ENCODE results near the gene ZNF135.

DNA sequence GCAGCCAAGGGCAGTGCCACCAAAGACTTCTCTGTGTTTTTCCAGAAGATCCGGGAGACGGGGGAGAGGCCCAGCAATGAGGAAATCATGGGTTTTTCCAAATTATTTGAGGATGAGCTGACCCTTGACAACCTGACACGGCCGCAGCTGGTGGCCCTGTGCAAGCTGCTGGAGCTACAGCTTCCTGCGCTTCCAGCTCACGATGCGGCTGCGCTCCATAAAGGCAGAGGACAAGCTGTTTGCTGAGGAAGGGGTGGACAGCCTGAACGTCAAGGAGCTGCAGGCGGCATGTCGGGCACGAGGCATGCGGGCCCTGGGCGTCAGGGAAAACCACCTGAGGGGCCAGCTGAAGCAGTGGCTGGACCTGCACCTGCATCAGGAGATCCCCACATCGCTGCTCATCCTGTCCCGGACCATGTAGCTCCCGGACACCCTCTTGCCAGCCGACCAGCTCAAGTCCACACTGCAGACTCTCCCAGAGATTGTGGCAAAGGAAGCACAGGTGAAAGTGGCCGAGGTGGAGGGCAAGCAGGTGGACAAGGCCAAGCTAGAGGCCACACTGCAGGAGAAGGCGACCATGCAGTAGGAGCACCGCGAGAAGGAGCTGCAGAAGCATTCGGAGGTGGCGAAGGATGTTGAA, 13.6 kb upstream of the ZNF135 start:
- TF ChIP-seq, protein P1, sequence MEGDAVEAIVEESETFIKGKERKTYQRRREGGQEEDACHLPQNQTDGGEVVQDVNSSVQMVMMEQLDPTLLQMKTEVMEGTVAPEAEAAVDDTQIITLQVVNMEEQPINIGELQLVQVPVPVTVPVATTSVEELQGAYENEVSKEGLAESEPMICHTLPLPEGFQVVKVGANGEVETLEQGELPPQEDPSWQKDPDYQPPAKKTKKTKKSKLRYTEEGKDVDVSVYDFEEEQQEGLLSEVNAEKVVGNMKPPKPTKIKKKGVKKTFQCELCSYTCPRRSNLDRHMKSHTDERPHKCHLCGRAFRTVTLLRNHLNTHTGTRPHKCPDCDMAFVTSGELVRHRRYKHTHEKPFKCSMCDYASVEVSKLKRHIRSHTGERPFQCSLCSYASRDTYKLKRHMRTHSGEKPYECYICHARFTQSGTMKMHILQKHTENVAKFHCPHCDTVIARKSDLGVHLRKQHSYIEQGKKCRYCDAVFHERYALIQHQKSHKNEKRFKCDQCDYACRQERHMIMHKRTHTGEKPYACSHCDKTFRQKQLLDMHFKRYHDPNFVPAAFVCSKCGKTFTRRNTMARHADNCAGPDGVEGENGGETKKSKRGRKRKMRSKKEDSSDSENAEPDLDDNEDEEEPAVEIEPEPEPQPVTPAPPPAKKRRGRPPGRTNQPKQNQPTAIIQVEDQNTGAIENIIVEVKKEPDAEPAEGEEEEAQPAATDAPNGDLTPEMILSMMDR (conservative IDR thresholded peaks at IDR 0.05; ENCODE audit: low read depth, low read length) = no peak
- TF ChIP-seq FOS (IDR thresholded peaks at IDR 0.05; ENCODE audit: low read depth, low read length) (no peak), POLR2A (IDR thresholded peaks at IDR 0.05; ENCODE audit: low read depth, low read length) (no peak), CEBPB (IDR thresholded peaks at IDR 0.05; ENCODE audit: low read depth, low read length) (no peak), SMC3 (IDR thresholded peaks at IDR 0.05; ENCODE audit: low read depth, low read length) (no peak), RFX5 (IDR thresholded peaks at IDR 0.05; ENCODE audit: low read depth, low read length) (no peak), BHLHE40 (IDR thresholded peaks at IDR 0.05; ENCODE audit: low read depth, low read length) (no peak), NFE2L2 (IDR thresholded peaks at IDR 0.05; ENCODE audit: low read depth, low read length) (no peak), MXI1 (IDR thresholded peaks at IDR 0.05; ENCODE audit: borderline replicate concordance, low read depth, low read length) (no peak)
- TF ChIP-seq, protein P2, sequence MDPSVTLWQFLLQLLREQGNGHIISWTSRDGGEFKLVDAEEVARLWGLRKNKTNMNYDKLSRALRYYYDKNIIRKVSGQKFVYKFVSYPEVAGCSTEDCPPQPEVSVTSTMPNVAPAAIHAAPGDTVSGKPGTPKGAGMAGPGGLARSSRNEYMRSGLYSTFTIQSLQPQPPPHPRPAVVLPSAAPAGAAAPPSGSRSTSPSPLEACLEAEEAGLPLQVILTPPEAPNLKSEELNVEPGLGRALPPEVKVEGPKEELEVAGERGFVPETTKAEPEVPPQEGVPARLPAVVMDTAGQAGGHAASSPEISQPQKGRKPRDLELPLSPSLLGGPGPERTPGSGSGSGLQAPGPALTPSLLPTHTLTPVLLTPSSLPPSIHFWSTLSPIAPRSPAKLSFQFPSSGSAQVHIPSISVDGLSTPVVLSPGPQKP (IDR thresholded peaks at IDR 0.05; ENCODE audit: borderline replicate concordance, low read depth, low read length) = no peak
